HepG2 (cell line): ENCODE measurements around the gene SERPINE3. TPM values are rescaled to one million over a fixed set of nuclear protein-coding genes. Genes with fewer than 3 reads are reported as not detected.

Experiments
- ATAC-seq: fragments of 200-7000 bp; cut with Tn5 transposase; 3 replicates; pipeline ENCODE4 v1.9.1; 2020; ENCODE audit warnings: mild to moderate bottlenecking, moderate library complexity
- BruUV-seq: library from RNA; stranded (reverse); fragments of 400-500 nt; replicated peaks from 2 replicates; lab custom pipeline; 2021; lab: Mats Ljungman, UMichigan
- CTCF ChIA-PET: fragments of 300-600 bp; formaldehyde crosslinking; extraction: SDS; loops from one replicate; lab custom pipeline; 2021; ENCODE audit warnings: low total read pairs, inconsistent platforms, low intra/inter-chr PET ratio; lab: Yijun Ruan, JAX
- POLR2A ChIA-PET: fragments of 350-600 bp; sonication (Branson Sonifier 250); formaldehyde crosslinking; loops from one replicate; lab custom pipeline; 2020; ENCODE audit warnings: antibody characterized with exemption, inconsistent platforms; lab: Yijun Ruan, JAX
- DNase-seq: peaks from one replicate; pipeline ENCODE4 v3.0.0-alpha.2; 2015; ENCODE audit warnings: low spot score
- FAIRE-seq: peaks from 3 replicates; lab custom pipeline; 2011; peaks lifted over from hg19 to GRCh38; lab: Jason Lieb, UNC
- H2AFZ ChIP-seq: one replicate; pipeline ENCODE4 v1.6.1; 2011; ENCODE audit warnings: low read length, inconsistent platforms
- H3K27ac ChIP-seq: fragments of 300-600 bp; 3 replicates; pipeline ENCODE4 v1.8.0; 2011; ENCODE audit warnings: mixed run types, mild to moderate bottlenecking, mixed read lengths, low read length, inconsistent platforms; ENCODE audit not compliant: insufficient read depth; ENCODE audit errors: extremely low read length
- H3K27me3 ChIP-seq, 2 experiments: fragments of 200-600 bp in 1 of 2; 2 replicates in 1 of 2; 3 replicates in 1 of 2; pipeline versions ENCODE4 v1.6.0 to v1.8.0; 2011; ENCODE audit warnings: low read length in 2 of 2, mild to moderate bottlenecking in 2 of 2, moderate library complexity in 2 of 2, inconsistent platforms in 1 of 2; ENCODE audit not compliant: insufficient read depth in 2 of 2, control insufficient read depth in 1 of 2
- H3K36me3 ChIP-seq, 2 experiments: fragments of 200-600 bp in 1 of 2; replicated peaks in 1 of 2; 2 replicates in 1 of 2; 3 replicates in 1 of 2; pipeline versions ENCODE4 v1.5.1 to v1.8.0; 2011; ENCODE audit warnings: low read length in 2 of 2, inconsistent platforms in 1 of 2; ENCODE audit not compliant: insufficient read depth in 2 of 2, control insufficient read depth in 1 of 2
- H3K4me1 ChIP-seq: 2 replicates; pipeline ENCODE4 v1.5.1; 2012; ENCODE audit warnings: low read length, inconsistent platforms; ENCODE audit not compliant: insufficient read depth
- H3K4me2 ChIP-seq: 2 replicates; pipeline ENCODE4 v1.6.0; 2011; ENCODE audit warnings: low read depth, low read length, inconsistent platforms
- H3K4me3 ChIP-seq, 3 experiments: fragments of 200-600 bp in 1 of 3; sonication (generic), shearing (Covaris generic) in 1 of 3; replicated peaks in 1 of 3; 2 replicates each; pipeline ENCODE4 v1.5.1; 2011 to 2016; ENCODE audit warnings: low read length in 3 of 3, inconsistent platforms in 2 of 3, low read depth in 2 of 3, mild to moderate bottlenecking in 2 of 3, control low read depth in 1 of 3, mixed read lengths in 1 of 3; ENCODE audit not compliant: insufficient read depth in 1 of 3
- H3K79me2 ChIP-seq: one replicate; pipeline ENCODE4 v1.6.1; 2011; ENCODE audit warnings: low read length, inconsistent platforms; ENCODE audit not compliant: insufficient read depth
- H3K9ac ChIP-seq: 2 replicates; pipeline ENCODE4 v1.6.0; 2011; ENCODE audit warnings: mild to moderate bottlenecking, low read depth, low read length, inconsistent platforms; ENCODE audit not compliant: insufficient read depth
- H3K9me3 ChIP-seq: 2 replicates; pipeline ENCODE4 v1.5.1; 2012; ENCODE audit warnings: mild to moderate bottlenecking, low read length
- H4K20me1 ChIP-seq: 2 replicates; pipeline ENCODE4 v1.6.0; 2011; ENCODE audit warnings: inconsistent platforms, mild to moderate bottlenecking, low read length, moderate library complexity; ENCODE audit not compliant: insufficient read depth
- CC2D1A ChIP-seq: sonication (generic); formaldehyde crosslinking; IDR thresholded peaks from 2 replicates; pipeline ENCODE4 v1.8.1; 2023; ENCODE audit warnings: mild to moderate bottlenecking, missing genetic modification reagents
- DRAP1 ChIP-seq: IDR thresholded peaks from 2 replicates; pipeline ENCODE4 v1.6.1; 2016; ENCODE audit warnings: missing genetic modification reagents, missing compliant biosample characterization
- NCOR1 ChIP-seq: fragments of 200-600 bp; sonication (generic); IDR thresholded peaks from 2 replicates; pipeline ENCODE4 v1.7.0; 2017; ENCODE audit warnings: antibody characterized with exemption, low read length, borderline replicate concordance
- PLRG1 ChIP-seq: fragments of 450-650 bp; conservative IDR thresholded peaks from 2 replicates; pipeline ENCODE4 v1.6.1; 2016
- RORA ChIP-seq: sonication (generic); formaldehyde crosslinking; IDR thresholded peaks from 2 replicates; pipeline ENCODE4 v1.5.0; 2020; ENCODE audit warnings: mild to moderate bottlenecking, missing genetic modification reagents, moderate library complexity
- SNRNP70 ChIP-seq: fragments of 200-400 bp; formaldehyde crosslinking; IDR thresholded peaks from 2 replicates; pipeline ENCODE4 v1.6.1; 2017; ENCODE audit warnings: mild to moderate bottlenecking, low read depth, low read length, moderate library complexity
- SSRP1 ChIP-seq: IDR thresholded peaks from 2 replicates; pipeline ENCODE4 v1.6.1; 2016; ENCODE audit warnings: control low read depth
- TCF7 ChIP-seq: sonication (generic); IDR thresholded peaks from 2 replicates; pipeline ENCODE4 v1.6.1; 2016; ENCODE audit warnings: antibody characterized with exemption, low read depth
- TIGD3 ChIP-seq: sonication (generic); formaldehyde crosslinking; IDR thresholded peaks from 2 replicates; pipeline ENCODE4 v1.5.1; 2020; ENCODE audit warnings: mild to moderate bottlenecking, missing genetic modification reagents, borderline replicate concordance
- YEATS2 ChIP-seq: sonication (generic); formaldehyde crosslinking; IDR thresholded peaks from 2 replicates; pipeline ENCODE4 v1.4.0; 2020; ENCODE audit warnings: missing genetic modification reagents, borderline replicate concordance
- ZNF501 ChIP-seq: sonication (generic); formaldehyde crosslinking; IDR thresholded peaks from 2 replicates; pipeline ENCODE4 v1.5.1; 2020; ENCODE audit warnings: mild to moderate bottlenecking, moderate library complexity, missing genetic modification reagents
- ZNF552 ChIP-seq: sonication (generic); formaldehyde crosslinking; IDR thresholded peaks from 2 replicates; pipeline ENCODE4 v1.9.0; 2022; ENCODE audit warnings: missing genetic modification reagents, mild to moderate bottlenecking, borderline replicate concordance
- ZNF577 ChIP-seq: sonication (generic); formaldehyde crosslinking; IDR thresholded peaks from 2 replicates; pipeline ENCODE4 v1.4.0; 2020; ENCODE audit warnings: mild to moderate bottlenecking, low read depth, missing genetic modification reagents, borderline replicate concordance
- WGBS: methylation state at CpG from one replicate; pipeline ENCODE4 v1.1.6; 2017; ENCODE audit warnings: low lambda C conversion rate; 5-methylcytosine and 5-hydroxymethylcytosine counted together
- in situ Hi-C: cut with HindIII; loops from 2 replicates; pipeline ENCODE4 v1.10.0; 2017; ENCODE audit warnings: low pct_unique_long_range_greater_than_20kb; ENCODE audit not compliant: extremely low pct_ligation_motif_present
- intact Hi-C: fragments of 100-400 bp; cut with micrococcal nuclease; formaldehyde crosslinking; loops from one replicate; pipeline ENCODE4 v1.10.0; 2022; ENCODE audit not compliant: unreplicated experiment
- polyA plus RNA-seq, 8 experiments: library from polyadenylated mRNA; depleted of rRNA in 3 of 8; stranded (reverse) in 7 of 8; unstranded in 1 of 8; fragments of >200 nt; fragmentation: Illumina TruSeq in 4 of 8; extraction: Trizol in 4 of 8; gene quantifications; 2 replicates each; pipeline versions ENCODE4 v1.2.1 to v1.2.3, GENCODE V29; 2011 to 2016; ENCODE audit warnings: low read depth in 4 of 8, missing spikeins in 1 of 8, mixed read lengths in 1 of 8; ENCODE audit not compliant: insufficient read depth in 1 of 8
- total RNA-seq, 5 experiments: library from RNA; depleted of rRNA; stranded (reverse); fragments of >200 nt; fragmentation: Illumina TruSeq; extraction: Trizol; gene quantifications; 2 replicates each; pipeline ENCODE4 v1.2.3, GENCODE V29; 2016; ENCODE audit warnings: low read depth in 1 of 5
- TF ChIP-seq, protein P1 (sequence below): sonication (generic); formaldehyde crosslinking; IDR thresholded peaks from 2 replicates; pipeline ENCODE4 v1.8.1; 2022; ENCODE audit warnings: low read depth, mild to moderate bottlenecking, missing genetic modification reagents
- TF ChIP-seq, protein P2 (sequence below): sonication (generic); IDR thresholded peaks from 2 replicates; pipeline ENCODE4 v1.6.1; 2016; ENCODE audit warnings: low read depth, borderline replicate concordance
- TF ChIP-seq, protein P3 (sequence below): sonication (generic); formaldehyde crosslinking; IDR thresholded peaks from 2 replicates; pipeline ENCODE4 v1.5.0; 2020; ENCODE audit warnings: missing genetic modification reagents

SERPINE3 gene
- total and polyA plus RNA-seq, 2 of the 13 experiments (the other 11 are each of a cell fraction or from before 2014, with no cell fraction given) = not detected

GRCh38 chr13:51313619-51314018 lies 25.9 kb upstream of the SERPINE3 start (continued):
- no peak for TF ChIP-seq ZNF577 (CRISPR knock-in tag)
- no peak for TF ChIP-seq PLRG1
- no peak for TF ChIP-seq RORA (CRISPR knock-in tag)
- TF ChIP-seq YEATS2 (CRISPR knock-in tag) = no peak
- TF ChIP-seq, all 625 proteins: peak for 0

GRCh38 chr13:51317262-51317661 lies 22.2 kb upstream of the SERPINE3 start:
- H3K9ac ChIP-seq = no peak overlapping the region
- CTCF ChIA-PET = no interaction called here
- no peak for FAIRE-seq
- no peak for DNase-seq
- no peak for ATAC-seq
- H3K4me3 ChIP-seq = no peak overlapping the region
- intact Hi-C loops = no loop called here
- H3K79me2 ChIP-seq = no peaks in the 10 kb centered on the region
- no peaks in the 10 kb centered on the region; the same call in 1 of the 2 replicates for H4K20me1 ChIP-seq
- H3K4me2 ChIP-seq = no peak overlapping the region
- H3K27ac ChIP-seq = no peak overlapping the region
- H3K9me3 ChIP-seq = no peaks in the 10 kb centered on the region
- no TSS peak for BruUV-seq
- 0% methylated on average over 1 of the region's 1 CpG for WGBS
- POLR2A ChIA-PET = no interaction called here
- in situ Hi-C loops = no loop called here
- H2AFZ ChIP-seq = no peak overlapping the region
- no peaks in the 10 kb centered on the region for H3K36me3 ChIP-seq
- peaks cover 0 to 17% of the 10 kb centered on the region in 2 experiments; a peak in 2 of 5 replicates for H3K27me3 ChIP-seq
- no peaks in the 10 kb centered on the region for H3K4me1 ChIP-seq
- TF ChIP-seq TIGD3 (CRISPR knock-in tag) (no peak), SNRNP70 (no peak), ZNF552 (CRISPR knock-in tag) (no peak), CC2D1A (CRISPR knock-in tag) (no peak), SSRP1 (no peak), TCF7 (no peak), DRAP1 (CRISPR knock-in tag) (no peak), ZNF501 (CRISPR knock-in tag) (no peak), NCOR1 (no peak)
- TF ChIP-seq, protein P1, sequence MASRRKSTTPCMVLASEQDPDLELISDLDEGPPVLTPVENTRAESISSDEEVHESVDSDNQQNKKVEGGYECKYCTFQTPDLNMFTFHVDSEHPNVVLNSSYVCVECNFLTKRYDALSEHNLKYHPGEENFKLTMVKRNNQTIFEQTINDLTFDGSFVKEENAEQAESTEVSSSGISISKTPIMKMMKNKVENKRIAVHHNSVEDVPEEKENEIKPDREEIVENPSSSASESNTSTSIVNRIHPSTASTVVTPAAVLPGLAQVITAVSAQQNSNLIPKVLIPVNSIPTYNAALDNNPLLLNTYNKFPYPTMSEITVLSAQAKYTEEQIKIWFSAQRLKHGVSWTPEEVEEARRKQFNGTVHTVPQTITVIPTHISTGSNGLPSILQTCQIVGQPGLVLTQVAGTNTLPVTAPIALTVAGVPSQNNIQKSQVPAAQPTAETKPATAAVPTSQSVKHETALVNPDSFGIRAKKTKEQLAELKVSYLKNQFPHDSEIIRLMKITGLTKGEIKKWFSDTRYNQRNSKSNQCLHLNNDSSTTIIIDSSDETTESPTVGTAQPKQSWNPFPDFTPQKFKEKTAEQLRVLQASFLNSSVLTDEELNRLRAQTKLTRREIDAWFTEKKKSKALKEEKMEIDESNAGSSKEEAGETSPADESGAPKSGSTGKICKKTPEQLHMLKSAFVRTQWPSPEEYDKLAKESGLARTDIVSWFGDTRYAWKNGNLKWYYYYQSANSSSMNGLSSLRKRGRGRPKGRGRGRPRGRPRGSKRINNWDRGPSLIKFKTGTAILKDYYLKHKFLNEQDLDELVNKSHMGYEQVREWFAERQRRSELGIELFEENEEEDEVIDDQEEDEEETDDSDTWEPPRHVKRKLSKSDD (CRISPR knock-in tag) = no peak
- TF ChIP-seq, protein P2, sequence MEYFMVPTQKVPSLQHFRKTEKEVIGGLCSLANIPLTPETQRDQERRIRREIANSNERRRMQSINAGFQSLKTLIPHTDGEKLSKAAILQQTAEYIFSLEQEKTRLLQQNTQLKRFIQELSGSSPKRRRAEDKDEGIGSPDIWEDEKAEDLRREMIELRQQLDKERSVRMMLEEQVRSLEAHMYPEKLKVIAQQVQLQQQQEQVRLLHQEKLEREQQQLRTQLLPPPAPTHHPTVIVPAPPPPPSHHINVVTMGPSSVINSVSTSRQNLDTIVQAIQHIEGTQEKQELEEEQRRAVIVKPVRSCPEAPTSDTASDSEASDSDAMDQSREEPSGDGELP = no peak
- TF ChIP-seq, protein P3, sequence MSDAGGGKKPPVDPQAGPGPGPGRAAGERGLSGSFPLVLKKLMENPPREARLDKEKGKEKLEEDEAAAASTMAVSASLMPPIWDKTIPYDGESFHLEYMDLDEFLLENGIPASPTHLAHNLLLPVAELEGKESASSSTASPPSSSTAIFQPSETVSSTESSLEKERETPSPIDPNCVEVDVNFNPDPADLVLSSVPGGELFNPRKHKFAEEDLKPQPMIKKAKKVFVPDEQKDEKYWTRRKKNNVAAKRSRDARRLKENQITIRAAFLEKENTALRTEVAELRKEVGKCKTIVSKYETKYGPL (CRISPR knock-in tag) = no peak
